HEK293T (cell line): ENCODE data around the gene AGFG2.

Experiments used
- CTBP1 ChIP-seq: fragments of 450-650 bp; IDR thresholded peaks from 2 replicates; pipeline ENCODE4 v1.6.1; 2016; ENCODE audit warnings: borderline replicate concordance
- FOXK2 ChIP-seq: fragments of 450-650 bp; IDR thresholded peaks from 2 replicates; pipeline ENCODE4 v1.6.1; 2016; ENCODE audit warnings: mild to moderate bottlenecking
- ZNF384 ChIP-seq: fragments of 450-650 bp; IDR thresholded peaks from 2 replicates; pipeline ENCODE4 v1.6.1; 2016

- no peak for TF ChIP-seq ZNF384
- no peak for TF ChIP-seq FOXK2
- no peak for TF ChIP-seq CTBP1
Observed at GRCh38 chr7:100572281-100572948, 33.4 kb downstream of the AGFG2 start.
